Uterus (tissue), 4 donors: ENCODE results near the gene C4orf50. TPM values are rescaled to one million over a fixed set of nuclear protein-coding genes. Genes with fewer than 3 reads are reported as not detected.

Source experiments
- DNase-seq, 2 donors: peaks; one replicate each; pipeline ENCODE4 v3.0.0-alpha.2; 2019 to 2020
- H3K27ac ChIP-seq, 2 donors: fragments of 200-600 bp; sonication (generic); 1 replicate in 1 of 2; 2 replicates in 1 of 2; pipeline ENCODE4 v1.5.1; 2016 to 2018
- H3K27me3 ChIP-seq, 2 donors: fragments of 200-600 bp; sonication (generic); one replicate each; pipeline ENCODE4 v1.5.1; 2018 to 2019; ENCODE audit warnings: control low read depth in 1 of 2
- H3K36me3 ChIP-seq, 2 donors: fragments of 200-600 bp; sonication (generic); one replicate each; pipeline ENCODE4 v1.5.1; 2019; ENCODE audit warnings: control low read depth in 1 of 2
- H3K4me1 ChIP-seq, 2 donors: fragments of 200-600 bp; sonication (generic); one replicate each; pipeline ENCODE4 v1.5.1; 2018 to 2019; ENCODE audit warnings: control low read depth in 1 of 2
- H3K4me3 ChIP-seq, 2 donors: fragments of 200-600 bp; sonication (generic); 1 replicate in 1 of 2; 2 replicates in 1 of 2; pipeline ENCODE4 v1.5.1; 2018 to 2019; ENCODE audit warnings: mild to moderate bottlenecking in 1 of 2
- H3K9me3 ChIP-seq, 2 donors: fragments of 200-600 bp; sonication (generic); one replicate each; pipeline ENCODE4 v1.5.1; 2019; ENCODE audit warnings: control low read depth in 1 of 2
- POLR2A ChIP-seq, 2 donors: fragments of 450-650 bp; IDR thresholded peaks; one replicate each; pipeline ENCODE4 v1.6.1; 2016; ENCODE audit warnings: antibody characterized with exemption in 2 of 2, mild to moderate bottlenecking in 1 of 2, moderate library complexity in 1 of 2
- intact Hi-C: fragments of 100-400 bp; cut with DNase I; formaldehyde crosslinking; loops from one replicate; pipeline ENCODE4 v1.15.1; 2023; ENCODE audit warnings: low total_unique reads
- total RNA-seq, 4 donors: library from RNA; depleted of rRNA in 3 of 4; stranded (reverse); fragments of >200 nt in 3 of 4; gene quantifications; one replicate each; pipeline versions ENCODE4 v1.1.0 to v1.2.4, GENCODE V29; 2014 to 2023
- TF ChIP-seq, protein P1 (sequence below), 4 experiments: fragments of 200-600 bp in 2 of 4; fragments of 450-650 bp in 2 of 4; sonication (generic) in 2 of 4; IDR thresholded peaks; one replicate each; pipeline ENCODE4 v1.5.1; 2016 to 2019; ENCODE audit warnings: antibody characterized with exemption in 4 of 4, mild to moderate bottlenecking in 2 of 4, moderate library complexity in 1 of 4
- donor health status: DM: yes; HTN: yes; CAD: no.

The C4orf50 gene
- total RNA-seq, 4 donors from 2014 or later: under 0.01 to 0.07 TPM; not detected in 2

GRCh38 chr4:5956285-5957021 is 61.8 kb downstream of the C4orf50 start:
- H3K27ac ChIP-seq: no peak overlapping the region
- no peaks in the 10 kb centered on the region for H3K9me3 ChIP-seq
- H3K4me1 ChIP-seq: no peaks in the 10 kb centered on the region
- no peak for TF ChIP-seq POLR2A (IDR thresholded peaks at IDR 0.05)
- intact Hi-C loops: no loop called here
- H3K27me3 ChIP-seq: no peaks in the 10 kb centered on the region
- peak; percentile 26 to 61 for DNase-seq
- H3K36me3 ChIP-seq: no peaks in the 10 kb centered on the region
- no peak overlapping the region for H3K4me3 ChIP-seq

DNA sequence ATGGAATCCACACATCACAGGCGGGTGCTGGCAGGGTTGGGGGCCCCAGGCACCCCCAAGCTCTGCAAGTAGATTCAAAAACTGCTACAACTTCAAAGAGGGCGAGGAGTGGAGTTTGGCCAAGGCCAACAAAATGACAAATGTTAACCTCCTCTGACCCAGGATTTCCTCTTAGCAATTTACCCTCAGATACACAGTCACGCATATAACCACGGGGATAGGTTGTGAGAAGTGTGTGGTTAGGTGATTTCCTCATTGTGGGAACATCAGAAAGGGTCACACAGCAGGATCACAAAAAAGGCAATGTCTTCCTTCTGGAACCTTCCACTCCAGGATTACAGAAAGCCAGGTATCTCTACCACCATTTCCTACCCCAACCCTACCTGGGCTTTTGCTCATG is 62.4 kb downstream of the C4orf50 start:
- no peak for DNase-seq
- no peak overlapping the region for H3K4me3 ChIP-seq
- H3K27me3 ChIP-seq: no peaks in the 10 kb centered on the region
- H3K27ac ChIP-seq: no peak overlapping the region
- intact Hi-C loops: no loop called here
- H3K9me3 ChIP-seq: no peaks in the 10 kb centered on the region
- TF ChIP-seq, protein P1, sequence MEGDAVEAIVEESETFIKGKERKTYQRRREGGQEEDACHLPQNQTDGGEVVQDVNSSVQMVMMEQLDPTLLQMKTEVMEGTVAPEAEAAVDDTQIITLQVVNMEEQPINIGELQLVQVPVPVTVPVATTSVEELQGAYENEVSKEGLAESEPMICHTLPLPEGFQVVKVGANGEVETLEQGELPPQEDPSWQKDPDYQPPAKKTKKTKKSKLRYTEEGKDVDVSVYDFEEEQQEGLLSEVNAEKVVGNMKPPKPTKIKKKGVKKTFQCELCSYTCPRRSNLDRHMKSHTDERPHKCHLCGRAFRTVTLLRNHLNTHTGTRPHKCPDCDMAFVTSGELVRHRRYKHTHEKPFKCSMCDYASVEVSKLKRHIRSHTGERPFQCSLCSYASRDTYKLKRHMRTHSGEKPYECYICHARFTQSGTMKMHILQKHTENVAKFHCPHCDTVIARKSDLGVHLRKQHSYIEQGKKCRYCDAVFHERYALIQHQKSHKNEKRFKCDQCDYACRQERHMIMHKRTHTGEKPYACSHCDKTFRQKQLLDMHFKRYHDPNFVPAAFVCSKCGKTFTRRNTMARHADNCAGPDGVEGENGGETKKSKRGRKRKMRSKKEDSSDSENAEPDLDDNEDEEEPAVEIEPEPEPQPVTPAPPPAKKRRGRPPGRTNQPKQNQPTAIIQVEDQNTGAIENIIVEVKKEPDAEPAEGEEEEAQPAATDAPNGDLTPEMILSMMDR (IDR thresholded peaks at IDR 0.05): no peak
- no peak for TF ChIP-seq POLR2A (IDR thresholded peaks at IDR 0.05)
- no peaks in the 10 kb centered on the region for H3K4me1 ChIP-seq
- no peaks in the 10 kb centered on the region for H3K36me3 ChIP-seq

DNA sequence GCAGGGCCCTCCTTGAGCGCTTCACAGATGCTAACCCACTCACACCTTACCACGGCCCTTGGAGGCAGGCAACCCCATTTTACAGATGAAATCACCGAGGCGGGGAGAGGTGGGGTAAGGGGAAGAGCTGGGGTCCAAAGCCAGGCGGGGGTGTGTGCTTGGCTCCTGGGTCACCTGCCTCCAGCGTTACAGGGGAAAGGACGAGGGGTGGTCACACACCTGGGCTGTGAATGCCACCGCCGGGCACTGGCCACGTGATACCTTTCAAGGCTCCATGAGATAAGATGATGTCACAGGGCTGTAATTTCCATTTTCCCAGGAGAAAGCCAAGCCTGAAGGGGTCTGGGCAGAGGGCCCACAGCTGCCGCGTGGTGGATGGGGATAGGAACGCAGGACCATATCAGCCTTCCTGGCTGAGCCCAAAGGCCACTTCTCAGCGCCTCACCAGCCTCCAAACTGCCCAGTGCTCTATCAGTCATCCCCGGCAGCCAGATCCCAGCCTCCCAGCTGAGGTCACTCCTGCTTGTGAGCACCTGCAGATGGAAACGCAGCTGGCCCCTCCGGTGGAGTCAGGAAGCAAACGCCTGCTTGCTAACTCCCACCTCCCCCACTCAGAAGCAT is 62.9 kb downstream of the C4orf50 start:
- DNase-seq: peak in 1 of 2 donors; percentile 27
- Histone ChIP-seq H3K27me3 (no peaks in the 10 kb centered on the region), H3K4me1 (no peaks in the 10 kb centered on the region), H3K4me3 (no peak overlapping the region), H3K36me3 (no peaks in the 10 kb centered on the region), H3K27ac (no peak overlapping the region), H3K9me3 (no peaks in the 10 kb centered on the region)
- TF ChIP-seq, protein P1 (IDR thresholded peaks at IDR 0.05): no peak
- no peak for TF ChIP-seq POLR2A (IDR thresholded peaks at IDR 0.05)
- intact Hi-C loops: no loop called here

- no peaks in the 10 kb centered on the region for H3K27me3 ChIP-seq
- no peak for DNase-seq
- H3K27ac ChIP-seq: no peak overlapping the region
- no peaks in the 10 kb centered on the region for H3K9me3 ChIP-seq
- no peak overlapping the region for H3K4me3 ChIP-seq
- no peaks in the 10 kb centered on the region for H3K4me1 ChIP-seq
- intact Hi-C loops: no loop called here
- H3K36me3 ChIP-seq: no peaks in the 10 kb centered on the region
- TF ChIP-seq, protein P1 (IDR thresholded peaks at IDR 0.05): no peak
- TF ChIP-seq POLR2A (IDR thresholded peaks at IDR 0.05): no peak
Measured at GRCh38 chr4:5954056-5954760, 64.0 kb downstream of the C4orf50 start.

DNA sequence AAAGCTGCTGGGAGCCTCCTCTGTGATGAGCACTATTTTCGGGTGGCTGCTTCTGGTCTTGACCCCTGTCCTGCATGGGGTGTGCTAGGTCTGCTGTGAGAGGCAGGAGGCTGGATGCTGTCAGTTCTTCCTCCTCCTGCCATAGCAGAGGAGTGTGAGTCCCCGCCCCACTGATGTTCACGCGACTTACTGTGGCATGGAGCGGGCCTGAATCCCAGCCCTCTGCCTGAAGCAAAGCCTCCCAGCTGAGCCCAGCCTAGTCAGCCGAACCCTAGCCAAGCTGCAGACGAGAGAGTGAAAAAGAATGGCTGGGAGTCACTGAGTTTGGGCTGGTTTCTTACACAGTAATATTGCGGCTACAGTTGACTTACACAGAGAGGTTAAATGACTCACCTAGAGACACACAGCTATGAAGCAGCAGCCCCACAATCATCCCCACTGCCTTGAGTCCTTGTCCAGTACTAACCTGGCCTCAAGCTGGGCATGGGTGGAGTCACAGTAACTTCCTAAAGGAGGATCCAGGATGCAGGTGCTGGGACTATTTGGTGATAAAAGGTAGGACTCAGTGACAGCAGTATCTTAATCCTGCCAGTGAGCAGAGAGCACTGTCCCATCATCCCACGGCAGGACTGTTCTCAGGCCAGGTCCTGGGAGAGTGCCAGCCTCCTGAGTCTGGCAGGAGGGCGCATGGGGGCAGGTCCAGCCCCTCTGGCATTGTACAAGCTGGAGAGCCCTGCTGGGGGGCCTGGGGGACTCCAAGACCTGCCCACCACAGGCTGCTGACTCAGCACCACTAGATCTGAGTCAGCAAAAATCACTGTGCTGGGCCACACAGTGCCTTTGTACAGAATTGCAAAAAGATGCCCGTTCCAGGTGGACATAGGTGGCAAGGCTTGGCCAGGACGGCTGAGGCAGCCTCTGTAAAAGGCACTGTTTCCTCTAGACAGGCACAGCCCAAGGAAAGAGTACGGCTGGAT is 65.0 kb downstream of the C4orf50 start:
- TF ChIP-seq, protein P1 (IDR thresholded peaks at IDR 0.05): no peak
- TF ChIP-seq POLR2A (IDR thresholded peaks at IDR 0.05): no peak
- Histone ChIP-seq H3K36me3 (no peaks in the 10 kb centered on the region), H3K9me3 (no peaks in the 10 kb centered on the region), H3K4me1 (no peaks in the 10 kb centered on the region), H3K27ac (no peak overlapping the region), H3K4me3 (no peak overlapping the region), H3K27me3 (no peaks in the 10 kb centered on the region)
- intact Hi-C loops: no loop called here
- DNase-seq: no peak
